Activated CD4-positive, alpha-beta T cell treated with anti-CD3 and anti-CD28 coated beads, Interleukin-2, amount 50 U/mL, for 48 hours (primary cell): ENCODE measurements around the gene CLCN6.

ENCODE experiments used
- DNase-seq, 2 experiments: peaks; one replicate each; pipeline ENCODE4 v3.0.0-alpha.2; 2020

Gene CLCN6, protein sequence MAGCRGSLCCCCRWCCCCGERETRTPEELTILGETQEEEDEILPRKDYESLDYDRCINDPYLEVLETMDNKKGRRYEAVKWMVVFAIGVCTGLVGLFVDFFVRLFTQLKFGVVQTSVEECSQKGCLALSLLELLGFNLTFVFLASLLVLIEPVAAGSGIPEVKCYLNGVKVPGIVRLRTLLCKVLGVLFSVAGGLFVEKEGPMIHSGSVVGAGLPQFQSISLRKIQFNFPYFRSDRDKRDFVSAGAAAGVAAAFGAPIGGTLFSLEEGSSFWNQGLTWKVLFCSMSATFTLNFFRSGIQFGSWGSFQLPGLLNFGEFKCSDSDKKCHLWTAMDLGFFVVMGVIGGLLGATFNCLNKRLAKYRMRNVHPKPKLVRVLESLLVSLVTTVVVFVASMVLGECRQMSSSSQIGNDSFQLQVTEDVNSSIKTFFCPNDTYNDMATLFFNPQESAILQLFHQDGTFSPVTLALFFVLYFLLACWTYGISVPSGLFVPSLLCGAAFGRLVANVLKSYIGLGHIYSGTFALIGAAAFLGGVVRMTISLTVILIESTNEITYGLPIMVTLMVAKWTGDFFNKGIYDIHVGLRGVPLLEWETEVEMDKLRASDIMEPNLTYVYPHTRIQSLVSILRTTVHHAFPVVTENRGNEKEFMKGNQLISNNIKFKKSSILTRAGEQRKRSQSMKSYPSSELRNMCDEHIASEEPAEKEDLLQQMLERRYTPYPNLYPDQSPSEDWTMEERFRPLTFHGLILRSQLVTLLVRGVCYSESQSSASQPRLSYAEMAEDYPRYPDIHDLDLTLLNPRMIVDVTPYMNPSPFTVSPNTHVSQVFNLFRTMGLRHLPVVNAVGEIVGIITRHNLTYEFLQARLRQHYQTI

GRCh38 chr1:11805422-11806306 lies at the start of gene CLCN6, which contains the start of gene MTHFR:
Gene CLCN6 (plus strand): TSS chr1:11806191. CDS start chr1:11806263, 72 bp downstream.
Gene MTHFR (minus strand): TSS chr1:11805964. CDS start chr1:11803116, 2,848 bp downstream.
- DNase-seq: peak; percentile 98 to 99

DNA sequence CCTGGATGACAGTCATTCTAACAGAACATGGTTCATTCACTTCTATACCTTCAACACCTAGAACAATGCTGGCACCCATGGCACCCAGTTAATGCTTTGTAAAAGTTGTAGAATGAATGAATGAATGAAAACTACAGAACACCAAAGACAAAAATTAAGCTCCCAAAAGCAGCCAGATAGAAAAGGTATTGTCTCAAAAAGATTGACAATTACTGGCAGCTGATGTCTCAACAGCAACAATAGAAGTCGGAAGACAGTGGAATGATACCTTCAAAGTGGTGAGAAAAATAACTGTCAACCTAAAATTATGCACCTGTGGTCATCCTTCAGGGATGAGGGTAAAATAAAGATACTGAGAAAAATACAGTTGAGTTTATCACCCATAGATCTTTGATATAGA lies 48.9 kb upstream of the CLCN6 start:
- DNase-seq: no peak

DNA sequence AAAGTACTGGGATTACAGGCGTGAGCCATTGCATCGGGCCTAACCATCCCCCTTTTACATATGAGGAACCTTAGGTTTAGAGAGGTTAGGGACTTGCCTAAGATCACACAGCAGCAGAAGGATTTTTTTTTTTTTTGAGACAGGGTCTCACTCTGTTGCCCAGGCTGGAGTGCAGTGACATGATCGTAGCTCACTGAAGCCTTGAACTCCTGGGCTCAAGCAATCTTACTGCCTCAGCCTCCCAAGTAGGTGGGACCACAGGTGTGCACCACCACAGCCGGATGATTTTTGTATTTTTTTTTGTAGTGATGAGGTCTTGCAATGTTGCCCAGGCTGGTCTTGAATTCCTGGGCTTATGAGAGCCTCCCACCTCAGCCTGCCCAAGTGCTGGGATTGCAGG lies 46.2 kb upstream of the CLCN6 start:
- no peak for DNase-seq

- no peak for DNase-seq
Observed at GRCh38 chr1:11761285-11761684, 44.7 kb upstream of the CLCN6 start.

DNA sequence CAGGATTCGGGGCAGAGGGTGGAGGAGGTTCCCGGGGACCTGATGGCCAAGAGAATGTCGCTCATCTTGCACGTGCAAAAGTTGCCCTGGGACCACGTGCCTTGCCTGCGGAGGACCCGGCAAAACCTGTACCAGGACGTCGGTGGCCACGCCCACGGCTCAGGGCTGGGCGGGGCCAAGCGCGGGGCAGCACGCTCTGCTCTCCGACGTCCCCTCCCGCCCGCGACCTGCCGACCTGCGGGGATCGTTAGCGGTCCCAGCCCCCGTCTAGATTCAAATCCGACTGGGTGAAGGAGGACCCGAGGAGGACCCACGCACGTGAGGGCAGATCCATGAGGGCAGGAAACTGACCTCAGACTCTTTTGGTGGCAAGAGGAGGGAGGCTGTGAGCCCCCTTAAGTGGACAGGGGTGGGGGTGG lies 44.0 kb upstream of the CLCN6 start, which contains the start of gene C1orf167:
C1orf167 (plus strand) TSS at position 206 of the 419 bp plus-strand sequence. CDS start 2,208 bp downstream, outside the sequence.
- DNase-seq: peak; percentile 20 to 35

DNA sequence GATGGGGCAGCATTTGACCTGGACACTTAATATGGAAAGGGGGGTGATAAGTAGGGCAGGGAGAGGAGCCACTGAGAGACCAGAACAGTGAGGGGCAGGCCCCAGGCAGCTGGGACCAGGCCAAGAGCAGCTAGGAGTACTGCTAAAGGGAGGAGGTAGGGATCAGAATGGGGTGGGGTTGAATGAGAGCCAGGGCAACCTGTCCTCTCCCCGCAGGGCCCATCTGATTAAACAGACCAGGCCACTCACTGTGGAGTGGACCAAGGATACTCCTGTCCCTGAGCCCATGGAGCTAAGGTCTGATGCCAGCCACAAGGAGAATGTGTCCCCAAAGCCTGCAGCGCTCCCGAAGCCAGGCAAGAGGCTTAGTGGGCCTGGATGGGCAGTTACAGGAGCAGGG lies 41.9 kb upstream of the CLCN6 start:
- DNase-seq: no peak

- no peak for DNase-seq
Observed at GRCh38 chr1:11764519-11764918, 41.5 kb upstream of the CLCN6 start.

DNA sequence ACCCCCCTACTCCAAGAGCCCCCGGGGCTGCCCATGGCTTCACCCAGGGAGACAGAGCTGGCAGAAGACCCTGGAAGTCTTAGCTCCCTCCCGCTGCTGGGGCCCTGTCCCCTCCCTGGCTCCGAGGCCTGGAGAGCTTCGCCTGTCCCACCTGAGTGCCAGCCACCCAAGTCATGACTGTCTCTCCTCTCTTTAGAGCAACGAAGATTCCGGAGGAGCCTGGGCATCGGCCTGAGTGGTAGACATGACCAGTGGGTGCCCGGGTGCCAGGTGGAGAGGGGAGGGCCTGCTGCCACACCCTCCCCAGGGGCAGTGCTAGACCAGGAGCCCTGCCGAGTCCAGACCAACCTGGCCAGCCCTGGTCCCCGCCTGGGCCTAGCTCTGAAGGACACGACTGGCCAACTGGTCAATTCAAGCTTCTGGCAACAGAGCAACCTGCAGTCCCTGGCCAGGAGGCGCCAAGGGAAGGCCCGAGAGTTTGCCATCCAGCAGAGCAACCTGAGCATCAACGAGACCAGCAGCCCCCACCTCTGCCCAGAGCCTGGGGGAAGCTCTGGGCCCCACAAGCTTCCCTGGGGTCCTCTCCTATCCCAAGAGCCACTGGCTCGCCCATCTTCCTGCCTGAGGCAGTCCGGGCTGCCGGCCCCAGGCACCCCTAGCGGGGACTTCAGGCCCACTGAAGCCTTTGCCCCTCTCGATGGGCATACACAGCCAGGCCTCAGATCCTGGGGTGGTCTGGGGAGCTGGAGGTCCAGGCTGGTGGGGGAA lies 40.1 kb upstream of the CLCN6 start:
- DNase-seq: no peak

DNA sequence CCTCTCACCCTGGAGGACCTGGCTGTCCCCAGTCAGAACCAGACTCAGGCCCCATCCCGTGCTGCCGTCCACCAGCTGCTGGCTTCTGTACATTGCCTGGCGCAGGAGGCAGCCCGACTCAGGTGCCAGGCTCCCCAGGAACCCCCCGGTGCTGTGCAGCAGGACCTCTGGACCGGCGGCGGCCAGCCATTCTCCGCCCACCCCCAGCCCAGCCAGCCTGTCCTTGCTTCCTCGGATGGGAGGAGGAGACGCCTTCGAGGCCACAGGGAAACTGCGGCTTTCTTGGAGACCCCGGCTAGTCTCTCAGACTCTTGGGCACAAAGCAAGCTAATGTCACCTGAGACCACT lies 39.6 kb upstream of the CLCN6 start:
- no peak for DNase-seq

DNA sequence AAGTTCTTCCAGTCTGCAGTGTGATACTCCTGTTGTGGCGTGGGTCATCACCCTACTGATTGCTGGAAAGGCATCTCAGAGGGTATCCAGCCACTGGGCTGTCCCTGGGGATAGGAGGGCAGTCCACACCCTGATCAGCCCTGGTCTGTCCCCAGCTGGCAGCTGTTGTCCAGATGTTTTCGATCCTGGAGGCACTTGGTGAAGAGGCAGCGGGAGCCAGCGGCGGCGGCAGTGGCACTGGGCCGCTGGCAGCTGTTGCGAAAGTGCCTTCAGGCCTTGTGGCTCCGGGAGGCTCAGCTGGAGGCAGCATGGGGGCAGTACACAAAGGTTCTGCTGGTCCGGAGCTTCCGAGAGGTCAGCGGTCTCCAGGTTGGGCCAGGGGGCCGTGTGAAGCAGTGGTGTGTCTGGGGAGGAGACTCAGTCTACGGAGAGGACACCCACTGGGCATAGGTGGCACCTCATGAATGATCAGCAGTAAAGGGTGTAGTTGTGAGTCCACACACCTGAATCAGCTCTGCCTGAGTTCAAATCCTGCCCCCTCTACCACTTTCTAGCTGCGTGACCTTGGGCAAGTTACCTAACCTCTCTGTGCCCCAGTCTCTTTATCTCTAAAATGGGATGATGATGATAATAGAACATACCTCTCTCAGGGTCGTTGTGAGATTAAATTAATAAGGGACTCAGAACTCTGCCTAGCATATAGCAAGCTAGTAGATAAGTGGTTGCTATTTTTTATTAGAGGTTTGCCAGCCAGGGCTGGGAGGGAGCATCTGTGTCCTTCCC lies 37.9 kb upstream of the CLCN6 start:
- DNase-seq: no peak

GRCh38 chr1:11768821-11769220 lies 37.2 kb upstream of the CLCN6 start:
- DNase-seq: no peak

DNA sequence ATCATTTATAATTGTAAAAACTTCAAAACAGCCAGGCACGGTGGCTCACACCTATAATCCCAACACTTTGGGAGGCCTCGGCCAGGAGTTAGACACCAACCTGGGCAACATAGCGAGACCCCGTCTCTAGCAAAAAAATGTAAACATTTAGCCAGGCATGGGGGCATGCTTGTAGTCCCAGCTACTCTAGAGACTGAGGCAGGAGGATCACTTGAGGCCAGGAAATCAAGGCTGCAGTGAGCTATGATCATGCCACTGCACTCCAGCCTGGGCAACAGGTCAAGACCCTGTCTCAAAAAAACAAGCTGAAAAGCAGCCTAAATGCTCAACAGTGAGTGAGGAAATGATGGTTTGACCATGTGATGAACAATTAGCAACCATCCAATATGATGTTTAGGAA lies 36.7 kb upstream of the CLCN6 start:
- no peak for DNase-seq

DNA sequence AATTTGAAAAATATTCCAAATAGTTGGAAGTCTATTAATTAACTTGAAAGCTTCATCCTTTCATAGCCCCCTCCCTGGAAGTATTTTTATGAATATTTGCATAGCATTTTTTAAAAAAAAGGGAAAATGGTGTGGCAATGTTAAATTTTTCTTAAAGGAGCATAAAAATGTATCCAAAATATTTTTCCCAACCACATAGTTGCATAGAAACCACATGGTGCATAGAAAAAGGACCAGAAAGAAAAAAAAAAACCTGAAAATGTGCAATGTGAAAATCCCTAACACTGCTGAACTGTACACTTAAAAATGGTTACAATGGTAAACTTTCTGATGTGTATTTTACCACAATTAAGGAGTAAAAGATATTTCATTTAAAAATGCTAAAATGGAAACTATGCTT lies 36.0 kb upstream of the CLCN6 start:
- DNase-seq: no peak

DNA sequence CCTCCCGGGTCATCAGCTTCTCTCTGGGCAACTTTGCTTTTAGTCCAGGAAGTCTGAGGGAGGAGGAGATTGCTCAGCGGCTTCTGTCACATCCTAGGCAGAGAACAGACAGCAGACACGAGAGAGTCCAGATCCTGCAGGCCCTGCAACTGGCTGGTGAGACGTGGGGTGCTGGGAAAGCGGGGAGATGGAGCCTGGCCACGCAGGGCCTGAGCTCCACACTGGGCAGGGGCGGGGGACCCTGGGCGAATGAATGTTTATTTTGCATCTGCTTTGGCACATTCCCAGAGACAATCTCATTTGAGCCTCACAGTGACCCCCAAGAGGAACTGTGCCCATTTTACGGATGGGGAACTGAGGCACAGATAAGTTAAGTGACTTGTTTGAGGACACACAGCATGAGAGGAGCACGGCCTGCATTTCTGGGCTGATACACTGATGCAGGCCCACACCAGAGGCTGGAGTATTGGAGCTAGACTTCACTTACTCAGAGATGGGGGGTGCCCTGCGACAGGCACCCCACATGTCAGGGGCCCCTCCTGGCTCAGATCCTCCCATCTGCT lies 34.4 kb upstream of the CLCN6 start:
- DNase-seq: no peak

- DNase-seq: no peak
Observed at GRCh38 chr1:11772458-11772857, 33.5 kb upstream of the CLCN6 start.

- DNase-seq: no peak
Observed at GRCh38 chr1:11774753-11775152, 31.2 kb upstream of the CLCN6 start.

- no peak for DNase-seq
Observed at GRCh38 chr1:11777658-11778322, 28.2 kb upstream of the CLCN6 start.

DNA sequence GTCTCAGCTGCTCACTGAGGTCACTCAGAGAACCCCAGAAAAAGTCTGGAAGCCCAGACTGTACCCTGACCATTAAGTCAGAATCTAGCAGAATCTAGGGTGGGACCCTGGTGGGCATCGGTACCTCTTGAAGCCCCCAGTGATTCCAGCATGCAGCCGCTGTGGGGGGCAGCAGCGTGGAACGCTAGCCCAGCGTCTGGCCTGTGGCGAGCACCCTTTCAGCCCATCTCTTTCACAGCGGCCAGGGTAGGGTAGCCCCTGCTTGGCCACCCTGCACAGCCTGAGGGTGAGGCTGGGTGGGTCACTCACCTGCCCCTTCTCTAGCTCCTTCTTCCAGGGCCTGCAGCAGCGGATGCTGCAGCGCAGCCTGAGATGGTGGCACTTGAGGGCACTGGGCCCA lies 27.7 kb upstream of the CLCN6 start:
- DNase-seq: no peak

DNA sequence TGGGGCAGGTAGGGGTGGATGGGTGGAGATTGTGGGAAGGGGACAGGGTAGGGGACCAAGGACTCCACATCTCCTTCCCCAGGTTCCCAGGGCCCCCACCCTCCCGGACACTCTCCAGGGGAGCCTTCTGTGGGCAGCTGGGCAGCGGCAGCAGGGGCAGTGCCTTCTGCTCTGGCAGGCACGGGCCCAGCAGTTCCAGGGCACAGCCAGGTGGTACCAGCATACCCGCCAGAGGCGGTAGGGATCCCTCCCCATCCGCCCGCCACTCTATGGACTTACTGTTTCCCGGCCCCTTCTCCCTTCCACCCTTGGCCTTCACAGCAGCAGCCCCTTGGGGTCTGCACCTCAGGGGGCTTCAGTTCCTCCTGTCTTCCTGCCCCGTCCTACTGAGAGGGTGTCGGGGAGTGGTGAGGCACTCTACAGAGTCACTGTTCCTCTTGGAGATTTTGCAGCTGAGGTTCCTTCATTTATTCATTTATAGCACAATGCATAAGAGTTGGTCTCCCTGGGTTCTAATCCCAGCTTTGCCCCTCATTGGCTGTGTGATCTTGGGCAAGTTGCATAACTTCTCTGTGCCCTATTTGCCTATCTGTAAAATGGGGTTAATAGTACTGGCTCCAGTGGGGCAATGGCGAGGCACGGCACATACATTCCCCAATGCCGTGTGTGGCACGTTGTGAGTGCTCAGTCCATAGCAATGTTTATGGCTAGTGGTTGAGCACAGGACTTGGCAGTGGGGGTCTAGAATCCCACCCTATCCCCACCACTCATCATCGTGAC lies 27.0 kb upstream of the CLCN6 start:
- DNase-seq: no peak
